Hematopoietic multipotent progenitor cell treated with erythropoietin and hydrocortisone succinate and interleukin-3 and kit ligand, for 8 days (in vitro differentiated cells): ENCODE data around the gene NISCH.

ENCODE experiments used
- DNase-seq: peaks from one replicate; pipeline ENCODE4 v3.0.0-alpha.2; 2015

Gene NISCH

DNA sequence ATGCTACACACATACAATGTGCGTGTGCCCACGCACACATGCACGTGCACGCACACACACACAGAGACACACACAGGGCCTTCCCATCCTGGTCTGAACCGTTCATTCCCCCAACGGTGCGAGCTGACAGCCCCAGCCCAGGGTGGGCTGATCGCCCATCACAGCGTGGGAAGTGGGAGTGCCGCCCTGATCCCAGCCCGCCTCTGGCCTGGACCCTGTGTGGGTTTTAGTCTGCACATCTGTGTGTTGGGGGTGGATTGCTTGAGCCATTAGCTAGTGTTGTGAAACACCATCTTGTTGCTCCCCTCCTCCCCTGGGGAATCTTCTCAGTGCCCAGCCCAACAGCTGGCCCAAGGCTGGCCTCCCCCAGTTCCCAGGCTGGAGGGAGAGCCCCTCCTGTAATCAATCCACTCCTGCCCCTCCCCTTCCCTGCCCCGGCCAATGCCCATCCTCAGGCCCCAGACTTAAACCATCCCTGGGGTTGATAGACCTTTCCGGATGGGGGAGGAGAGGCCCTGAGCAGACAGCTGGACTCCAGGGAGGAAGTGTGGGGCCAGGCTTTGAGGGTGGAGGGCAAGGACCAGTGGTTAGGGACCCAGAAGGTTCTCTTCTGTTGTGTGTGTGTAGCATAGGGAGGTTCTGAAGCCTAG is 18.8 kb upstream of the NISCH start:
- no peak for DNase-seq

DNA sequence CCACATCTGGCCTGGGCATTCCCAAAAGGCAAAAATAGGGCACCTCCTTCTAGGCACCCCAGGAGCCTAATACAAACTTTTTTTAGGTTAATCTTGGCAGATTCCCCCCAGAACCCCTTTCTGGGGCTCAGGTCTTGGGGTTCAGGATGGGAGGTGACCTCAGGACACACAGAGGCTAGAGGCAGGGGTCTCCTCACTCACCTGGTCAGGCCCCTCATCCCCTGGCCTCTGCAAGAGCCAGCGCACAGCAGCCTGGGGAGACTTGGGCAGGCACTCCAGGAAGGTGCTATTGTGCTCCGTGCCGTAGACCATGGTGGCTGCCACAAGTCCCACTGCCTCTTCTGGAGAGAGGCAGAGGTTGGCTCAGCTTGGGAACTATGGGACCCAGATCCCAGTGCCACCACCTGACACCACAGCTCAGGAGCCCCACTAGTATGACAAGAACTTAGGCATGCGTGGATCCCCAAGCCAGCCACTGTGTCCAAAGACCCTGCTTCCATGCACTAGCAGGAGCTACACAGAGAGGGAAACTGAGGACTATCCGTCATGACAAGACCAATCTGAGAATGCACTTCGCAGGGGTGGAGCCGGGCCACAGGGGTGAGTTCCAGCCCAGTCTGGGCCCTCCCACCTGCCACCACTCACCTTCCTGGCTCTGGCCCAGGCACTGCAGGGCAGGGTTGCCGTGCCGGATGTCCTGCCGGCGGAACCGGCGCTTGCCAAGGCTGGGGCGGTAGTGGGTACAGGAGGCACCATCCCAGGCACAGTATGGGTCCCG is 17.9 kb upstream of the NISCH start:
- no peak for DNase-seq

DNA sequence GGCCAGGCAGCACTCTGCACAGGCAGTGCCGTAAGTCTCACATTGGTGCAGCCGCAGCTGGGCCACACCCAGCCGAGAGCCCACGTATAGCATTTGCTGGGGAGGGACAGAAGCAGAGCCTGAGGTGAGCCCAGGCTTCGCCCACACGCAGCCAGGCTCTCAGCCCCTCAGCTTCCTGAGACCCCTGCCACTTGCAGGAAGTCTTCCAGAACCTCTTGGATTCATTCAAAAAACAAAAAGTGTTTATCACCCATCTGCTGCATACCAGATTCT is 17.4 kb upstream of the NISCH start:
- DNase-seq, result no peak

DNA sequence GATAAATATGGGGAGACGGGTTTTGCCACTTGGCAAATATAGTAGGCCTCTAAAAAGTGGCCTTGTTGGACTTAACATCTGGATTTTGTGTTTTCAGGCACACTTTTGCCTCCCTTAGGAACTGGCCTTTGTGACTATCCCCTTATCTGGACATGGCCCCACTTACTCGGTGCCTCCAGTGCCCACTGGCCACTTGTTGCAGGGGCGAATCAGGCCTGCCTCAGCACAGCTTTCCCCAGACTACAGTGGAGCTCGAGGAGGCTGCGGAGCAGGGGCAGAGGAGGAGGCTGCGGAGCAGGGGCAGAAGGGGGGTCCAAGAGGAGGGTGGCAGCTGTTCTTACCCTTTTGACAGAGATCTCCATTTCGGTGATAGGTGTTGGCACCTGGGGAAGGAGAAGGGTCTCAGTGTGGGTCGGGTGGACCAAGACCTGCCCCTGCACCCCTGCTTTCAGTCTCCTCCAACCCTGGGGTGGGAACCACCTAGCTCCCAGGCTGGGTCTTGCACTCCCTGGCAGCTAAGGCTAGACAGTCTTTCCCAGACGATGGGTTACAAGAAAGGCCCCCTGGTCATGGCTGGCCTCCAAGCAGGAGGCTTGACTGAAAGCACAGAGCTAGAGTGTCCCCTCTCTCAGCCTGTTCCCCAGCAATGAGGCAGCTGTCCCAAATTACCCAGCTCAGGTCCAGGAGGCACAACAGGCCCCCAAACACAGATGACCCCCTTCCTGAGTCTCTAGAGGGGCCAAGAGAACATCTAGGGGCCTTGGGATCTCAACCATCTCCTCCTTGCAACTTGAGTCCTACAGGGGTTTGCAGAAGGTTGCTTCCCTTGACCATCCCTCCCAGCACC is 16.6 kb upstream of the NISCH start:
- DNase-seq, result no peak

DNA sequence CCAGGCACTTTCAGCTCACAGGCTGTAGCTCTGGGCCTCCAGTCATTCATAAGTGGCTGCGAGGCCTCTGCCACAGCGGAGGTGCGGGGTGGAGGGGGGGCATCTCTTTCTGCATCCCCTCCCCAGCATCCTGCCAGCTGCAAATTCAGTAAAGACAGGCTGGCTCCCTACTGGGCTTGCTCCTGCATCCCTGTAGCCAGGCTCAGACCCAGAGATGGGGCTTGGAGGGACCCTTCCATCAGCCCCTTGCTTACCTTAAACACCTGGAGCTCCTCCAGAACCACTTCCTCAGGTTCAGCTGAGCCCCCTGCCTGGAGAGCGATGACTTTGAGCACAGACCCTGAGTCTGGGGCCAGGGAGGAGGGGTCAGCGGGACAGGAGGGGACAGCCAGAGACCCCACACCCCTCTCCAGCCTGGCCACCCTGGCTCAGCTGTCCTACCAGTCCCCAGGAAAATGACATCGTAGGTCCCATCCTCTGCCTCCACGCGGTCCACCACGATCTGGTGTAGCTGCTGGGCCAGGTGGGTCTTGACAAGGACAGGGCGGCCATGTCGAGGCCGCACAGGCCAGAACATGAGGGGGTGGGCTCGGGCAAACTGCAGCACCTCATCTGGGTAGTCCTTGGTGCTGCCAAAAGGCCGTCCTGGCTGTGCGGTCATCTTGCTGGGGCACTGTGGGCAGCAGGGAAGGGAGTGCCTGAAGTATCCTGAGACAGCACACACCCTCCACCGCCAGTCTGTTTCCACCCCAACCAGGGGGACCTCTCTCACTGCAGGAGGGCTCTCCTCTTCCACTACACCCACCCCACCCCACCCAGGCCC is 15.8 kb upstream of the NISCH start:
- DNase-seq, result no peak

DNA sequence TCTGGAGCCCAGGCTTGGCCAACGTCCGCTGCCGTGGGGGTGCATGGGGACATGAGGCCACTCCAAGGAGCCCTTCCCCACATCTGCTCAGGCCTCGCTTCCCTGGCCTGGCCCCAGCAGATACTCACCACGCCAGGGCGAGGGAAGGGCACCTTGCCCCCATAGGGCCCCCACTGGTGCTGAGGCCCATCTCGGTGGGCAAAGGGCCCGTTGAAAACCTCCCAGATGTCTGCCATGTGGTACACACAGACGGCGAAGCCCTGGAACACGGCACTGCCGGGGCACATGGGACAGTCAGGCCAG is 15.2 kb upstream of the NISCH start:
- DNase-seq, result no peak

DNA sequence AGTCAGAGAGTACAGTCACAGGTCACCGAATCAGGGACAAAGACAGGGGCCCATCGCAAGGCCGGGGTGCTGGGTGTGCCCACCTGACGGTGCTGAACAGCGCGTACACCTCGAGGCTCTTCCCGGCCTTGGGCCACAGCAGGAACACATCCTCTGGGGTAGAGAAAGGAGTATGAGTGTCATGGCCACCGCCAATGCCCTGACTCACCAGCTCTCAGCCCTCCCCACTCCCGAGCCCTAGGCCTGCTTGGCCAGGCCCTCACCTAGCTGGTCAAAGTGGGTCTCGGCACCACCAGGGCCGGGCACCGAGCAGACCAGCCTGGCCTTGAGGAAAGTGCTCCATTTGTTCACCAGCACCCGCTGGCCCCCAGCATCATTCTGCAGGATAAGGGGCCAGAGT is 14.7 kb upstream of the NISCH start:
- no peak for DNase-seq

DNA sequence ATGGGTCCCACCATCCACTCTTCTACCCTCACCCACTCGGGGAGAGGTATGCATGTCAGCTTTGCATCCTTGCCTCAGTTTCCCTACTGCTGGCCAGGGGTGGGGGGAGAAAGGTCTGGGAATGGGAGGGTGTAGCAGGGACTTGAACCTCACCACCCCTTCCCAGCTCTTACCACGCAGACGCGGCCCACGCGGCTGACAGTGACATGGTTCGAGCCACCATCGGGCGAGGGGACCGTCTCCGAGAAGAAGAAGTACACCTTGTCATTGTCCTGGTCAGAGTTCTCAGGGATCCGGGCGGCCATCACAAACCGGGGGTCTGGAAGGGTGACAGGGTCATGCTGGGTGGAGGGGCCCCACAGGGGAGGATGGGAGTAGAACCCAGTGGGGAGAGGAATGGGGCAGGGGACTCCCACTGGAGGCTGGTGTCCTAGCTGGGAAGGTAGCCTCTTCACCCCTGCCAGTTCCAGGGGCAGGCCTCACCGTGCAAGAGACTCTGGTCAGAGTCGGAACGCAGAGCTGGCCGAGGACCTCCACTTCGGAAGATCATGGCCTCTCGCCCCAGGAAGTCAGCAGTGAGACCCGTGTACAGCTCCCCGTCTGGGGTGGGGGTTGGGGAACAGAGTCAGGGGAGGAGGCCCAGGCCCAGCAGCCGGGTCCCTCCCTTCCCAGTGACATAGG is 14.2 kb upstream of the NISCH start:
- no peak for DNase-seq

DNA sequence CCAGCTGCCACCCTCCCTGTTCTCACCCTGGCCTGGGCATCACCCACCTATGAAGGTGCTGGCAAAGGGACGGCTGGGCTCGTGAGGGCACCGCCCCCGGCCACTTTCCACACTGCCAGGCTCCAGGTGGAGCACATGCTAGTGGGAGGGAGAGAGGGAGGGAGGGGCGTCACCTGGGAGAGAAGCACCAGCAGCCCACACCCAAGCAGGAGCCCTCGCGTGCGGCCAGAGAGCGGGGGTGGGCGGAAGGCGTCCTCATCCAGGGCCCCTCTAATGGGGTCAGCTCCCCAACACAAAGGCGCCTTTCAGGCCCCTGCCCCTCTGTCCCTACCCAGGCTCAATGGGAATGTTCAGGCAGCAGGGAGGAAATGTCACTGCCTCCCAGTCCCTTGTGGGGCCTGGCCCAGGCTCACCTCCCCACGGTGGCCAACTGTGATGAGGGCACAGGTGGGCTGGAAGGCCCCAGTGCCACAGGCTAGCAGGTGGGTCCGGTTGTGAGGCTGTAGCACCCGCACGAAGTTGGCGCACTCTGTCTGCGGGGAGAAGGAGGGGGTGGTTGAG is 13.6 kb upstream of the NISCH start:
- DNase-seq, result no peak

DNA sequence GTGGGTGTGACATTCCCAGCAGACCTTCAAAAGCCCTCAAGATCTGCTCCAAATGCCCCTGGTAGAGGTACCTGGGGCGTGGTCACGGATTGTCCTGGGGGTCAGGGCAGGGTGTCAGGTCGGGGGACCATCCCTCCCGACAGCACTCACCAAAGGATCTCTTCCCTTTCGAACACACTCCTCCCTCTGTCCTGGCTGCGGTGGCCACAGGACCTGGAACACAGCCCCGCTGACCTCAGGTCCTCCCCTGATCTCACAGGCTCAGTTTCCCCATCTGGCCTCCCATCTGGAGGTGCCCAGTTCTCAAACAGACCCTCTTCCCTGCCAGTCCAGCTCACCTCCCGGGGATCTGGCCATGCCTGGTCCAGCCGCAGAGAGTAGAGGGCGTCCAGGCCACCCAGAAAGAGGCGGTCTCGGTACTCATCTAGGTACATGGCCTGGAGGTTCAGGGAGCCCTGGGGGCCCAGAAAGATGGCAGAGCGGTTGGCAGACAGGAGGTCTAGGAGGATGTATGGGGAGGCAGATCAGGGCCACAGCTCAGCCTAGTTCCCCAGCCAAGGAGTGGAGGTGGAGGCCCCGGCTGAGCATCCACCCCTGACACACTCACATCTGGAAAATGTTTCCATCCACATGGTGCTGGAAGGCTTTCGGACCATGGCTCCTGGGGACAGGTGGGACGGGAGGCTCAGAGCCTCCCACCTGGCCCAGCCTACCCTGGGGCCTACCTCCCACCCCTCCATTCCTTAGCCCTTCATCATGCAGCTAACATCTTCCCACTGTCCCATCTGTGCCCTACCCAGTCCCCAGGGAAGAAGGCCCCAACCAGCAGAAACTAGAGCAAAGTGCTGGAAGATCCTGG is 12.8 kb upstream of the NISCH start:
- DNase-seq, result no peak

DNA sequence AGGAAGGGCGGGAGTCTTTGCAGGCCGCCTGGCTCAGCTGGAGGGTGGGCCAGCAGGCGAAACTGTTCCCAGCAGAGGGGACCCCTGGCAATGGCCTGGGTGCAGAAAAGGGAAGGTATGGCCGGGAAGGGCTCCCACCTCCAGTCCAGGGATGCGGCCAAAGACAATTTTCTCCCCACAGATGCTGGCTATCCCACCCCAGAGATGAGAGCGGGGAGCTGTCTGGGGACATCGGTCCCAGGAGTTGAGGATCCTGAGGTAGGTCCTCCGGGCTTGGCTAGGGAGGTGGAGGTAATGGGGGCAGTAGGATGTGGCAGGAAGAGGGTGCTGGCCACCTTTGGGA is 12.2 kb upstream of the NISCH start:
- DNase-seq, result no peak

DNA sequence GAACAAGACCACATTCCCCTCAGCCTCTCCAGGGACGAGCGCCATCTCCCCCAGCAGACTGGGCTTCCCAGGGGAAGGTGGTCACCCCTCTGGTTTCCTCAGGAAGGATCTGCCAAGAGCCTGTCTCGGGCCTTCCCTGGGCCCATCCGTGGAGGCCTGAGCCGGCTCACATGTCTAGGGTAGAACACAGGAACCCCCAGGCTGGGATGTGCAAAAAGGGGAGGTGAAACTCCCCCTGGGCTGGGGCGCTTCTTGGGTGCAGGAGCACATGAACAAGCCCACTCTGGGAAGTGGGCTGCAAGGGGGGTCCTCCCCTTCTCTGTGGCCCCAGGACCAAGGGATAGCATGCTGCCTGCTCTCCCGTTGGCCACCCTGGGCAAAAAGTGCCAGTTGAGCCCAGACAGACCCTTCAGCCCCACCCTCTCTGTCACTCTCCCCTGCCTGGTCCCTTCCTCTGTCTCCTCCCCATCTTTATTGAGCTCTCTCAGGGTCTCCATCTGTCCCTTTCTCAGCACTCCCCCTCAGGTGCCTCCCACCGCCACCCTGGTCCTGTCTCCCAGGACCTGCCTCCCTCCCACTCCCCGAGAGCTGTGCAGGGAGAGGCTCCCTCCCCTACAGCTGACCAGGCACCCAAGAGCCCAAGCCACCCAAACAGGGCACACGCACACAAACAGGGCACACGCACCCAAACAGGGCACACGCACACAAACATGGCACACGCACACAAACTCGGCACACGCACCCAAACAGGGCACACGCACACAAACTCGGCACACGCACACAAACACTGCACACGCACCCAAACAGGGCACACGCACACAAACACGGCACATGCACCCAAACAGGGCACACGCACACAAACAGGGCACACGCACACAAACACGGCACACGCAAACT is 11.4 kb upstream of the NISCH start:
- DNase-seq, result no peak

DNA sequence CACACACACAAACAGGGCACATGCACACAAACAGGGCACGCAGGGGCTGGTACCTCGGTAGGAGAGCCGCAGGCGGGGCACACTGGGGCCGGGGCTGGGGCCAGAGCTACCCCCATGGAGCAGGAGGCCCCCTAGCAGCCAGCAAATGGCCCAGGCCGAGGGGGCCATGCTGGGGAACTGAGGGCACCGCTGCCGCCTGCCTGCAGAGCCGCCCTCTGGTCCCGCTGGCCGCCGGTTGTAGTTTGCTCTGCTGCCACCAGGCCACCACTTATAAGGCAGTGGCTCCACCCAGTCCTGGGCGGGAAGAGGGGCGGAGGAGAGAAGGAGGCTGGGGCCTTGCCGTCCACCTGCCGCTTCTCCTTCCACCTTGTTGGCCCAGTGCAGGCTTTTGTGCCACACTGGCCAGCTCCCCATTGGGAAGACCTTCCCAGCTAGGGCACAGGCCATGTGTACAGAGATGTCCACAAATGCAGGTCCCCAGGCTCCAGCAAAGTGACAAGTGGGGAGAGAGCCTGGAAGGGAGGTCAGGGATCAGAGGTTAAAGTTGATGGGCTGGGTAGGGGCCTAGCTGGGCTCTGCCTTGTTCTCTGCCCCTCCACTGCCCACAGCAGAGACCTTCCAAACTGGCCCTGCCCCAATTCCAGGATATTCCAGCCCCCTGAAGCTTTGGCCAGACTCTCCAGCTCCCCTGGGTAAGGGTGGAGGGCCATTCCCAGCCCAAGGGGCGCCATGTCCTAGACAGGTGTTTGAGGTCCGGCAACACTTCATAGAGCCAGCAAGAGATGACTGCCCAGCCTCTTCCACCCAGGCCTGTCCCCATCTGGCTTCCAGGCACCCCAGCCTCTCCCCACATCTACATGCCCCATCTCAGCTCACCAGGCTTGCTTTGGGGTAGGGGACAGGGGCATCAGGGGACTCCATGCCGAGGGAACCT is 10.3 kb upstream of the NISCH start, which contains the start of gene SEMA3G:
Gene SEMA3G (minus strand): TSS at position 244 of the 934 bp plus-strand sequence. CDS start 76 bp downstream, at position 168.
- peak; percentile 81 for DNase-seq

DNA sequence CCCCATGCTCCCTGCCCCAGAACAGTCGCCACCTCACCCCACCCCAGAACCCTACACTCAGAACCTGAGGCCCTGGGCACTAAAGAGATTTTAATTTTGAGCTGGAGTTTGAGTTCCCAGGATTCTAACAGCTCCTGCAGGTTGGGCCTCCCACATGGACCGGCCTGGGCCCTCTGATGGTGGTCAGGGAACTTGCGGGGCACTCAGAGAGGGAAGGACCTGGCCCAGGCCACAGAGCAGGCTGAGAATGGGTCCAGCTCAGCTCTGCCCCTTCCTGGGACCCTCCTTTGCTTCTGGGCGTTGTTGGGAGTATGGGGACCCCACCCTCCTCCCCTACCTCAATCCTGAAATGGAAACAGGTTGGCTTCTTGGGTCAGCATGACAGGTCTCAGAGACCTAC is 9.4 kb upstream of the NISCH start:
- DNase-seq, result no peak

DNA sequence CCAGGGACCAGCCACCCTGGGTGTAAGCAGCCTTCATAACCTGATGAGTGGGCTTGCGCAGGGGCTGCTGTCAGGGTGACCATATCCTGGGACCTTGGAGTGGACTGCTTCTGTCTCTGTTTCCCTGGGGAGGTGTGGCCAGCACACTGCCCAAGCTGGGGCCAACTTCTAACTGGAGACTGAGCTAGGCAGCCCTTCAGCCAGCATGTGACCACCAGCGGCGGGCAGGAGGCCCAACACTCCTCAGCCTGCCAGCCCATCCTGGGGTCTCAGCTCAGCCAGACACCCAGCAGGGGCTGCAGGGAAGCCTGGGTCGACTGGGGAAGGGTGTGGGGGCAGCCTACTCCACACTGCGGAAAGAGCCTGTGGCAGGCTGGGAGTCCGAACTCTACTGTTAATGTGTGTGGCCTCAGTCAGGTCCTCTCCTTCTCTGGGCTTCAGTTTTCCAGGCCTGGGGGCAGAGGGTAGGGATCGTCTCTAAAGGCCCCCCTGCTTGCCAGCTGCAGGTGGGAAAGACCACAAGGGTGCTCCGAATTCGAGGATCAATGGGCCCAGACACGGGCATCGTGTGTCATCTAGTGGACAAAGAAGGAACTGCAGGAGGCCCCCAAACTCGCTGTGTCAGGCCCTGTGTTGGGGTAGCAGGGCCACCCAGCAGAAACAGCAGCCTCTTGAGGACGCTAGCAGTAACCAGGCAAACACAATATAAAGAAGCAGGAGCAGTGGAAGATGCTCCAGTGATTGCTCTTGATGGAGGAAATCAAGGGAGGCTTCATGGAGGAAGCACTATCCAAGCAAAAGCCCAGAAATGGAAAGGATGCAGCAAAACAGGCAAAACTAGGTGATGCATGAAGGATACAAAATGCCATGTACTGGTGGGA is 8.5 kb upstream of the NISCH start:
- DNase-seq, result peak; percentile 80

DNA sequence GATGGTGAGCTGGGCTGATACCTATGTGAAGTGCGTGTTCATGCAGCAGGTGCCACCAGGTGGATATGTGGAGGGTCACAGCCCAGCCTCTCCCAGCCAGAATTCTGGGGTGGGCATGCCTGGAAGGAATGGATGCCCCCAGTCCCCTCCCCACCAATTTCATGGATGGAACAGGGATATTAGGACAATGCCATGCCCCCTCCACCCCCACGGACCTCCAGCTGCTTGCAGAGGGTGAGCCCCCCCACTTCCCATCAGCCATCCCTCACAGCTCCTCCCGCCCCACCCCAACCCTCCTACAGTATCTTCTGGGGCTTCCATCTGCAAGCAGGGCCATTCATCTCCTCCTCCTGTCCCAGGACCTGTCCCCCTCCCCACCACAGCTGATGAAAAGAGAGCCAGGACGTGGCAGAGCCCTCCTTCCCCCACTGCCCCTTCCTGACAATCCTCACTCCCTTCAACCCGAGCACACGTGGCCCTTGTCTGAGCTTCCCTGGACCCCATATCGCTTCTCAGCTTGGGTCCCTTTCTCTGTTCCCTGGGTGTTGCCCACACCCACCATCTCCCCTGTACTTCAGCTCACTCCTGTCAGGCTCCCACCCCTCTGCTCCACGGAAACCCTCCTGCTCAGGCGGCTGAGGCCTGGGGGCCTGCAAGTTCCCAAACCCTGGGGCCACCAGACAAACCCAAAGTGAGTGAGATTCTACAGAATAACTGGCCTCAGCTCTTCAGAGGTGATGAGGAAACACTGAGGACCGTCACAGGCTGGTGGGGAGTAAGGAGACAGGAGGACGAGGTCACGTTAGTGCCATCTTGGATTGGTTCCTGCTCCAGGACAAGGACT is 7.7 kb upstream of the NISCH start:
- no peak for DNase-seq
